ENCODE data around the gene ZSCAN5A. TPM values are rescaled to one million over a fixed set of nuclear protein-coding genes. Genes with fewer than 3 reads are reported as not detected.
A peak's percentile ranks its signal among the peaks of the same experiment; 100 is the strongest.
"Not testable (repeated sequence)": the region's sequence is repeated elsewhere in the genome, so short reads cannot be mapped to it uniquely, and the experiment has no call there.

ZSCAN5A gene
- total RNA-seq, 4 donors from 2014 or later: 1.00 to 26.1 (median 3.6) TPM

DNA sequence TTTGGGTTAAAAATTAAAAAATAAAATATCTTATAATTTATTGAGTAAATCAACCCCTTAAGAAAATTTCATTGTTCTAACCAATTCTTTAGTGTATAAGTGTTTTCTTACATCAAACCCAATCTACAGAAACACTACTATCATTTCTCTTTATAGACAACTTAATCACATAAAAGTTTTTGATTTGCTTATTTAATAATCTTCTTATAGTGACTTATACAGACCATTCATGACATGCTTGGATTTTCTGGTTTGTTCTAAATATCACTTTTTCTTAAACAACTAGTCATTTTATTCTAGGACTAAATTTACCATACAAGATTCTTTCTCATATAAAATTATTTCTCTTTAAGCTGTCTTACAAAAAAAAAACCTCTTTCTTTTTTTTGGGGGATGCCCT, 27.3 kb upstream of the ZSCAN5A start:
- Histone ChIP-seq H3K27ac (no peak overlapping the region), H3K27me3 (no peaks in the 10 kb centered on the region), H3K4me3 (no peak overlapping the region), H3K36me3 (no peaks in the 10 kb centered on the region), H3K9me3 (no peaks in the 10 kb centered on the region), H3K4me1 (no peaks in the 10 kb centered on the region)
- DNase-seq (no peak), ATAC-seq (no peak)
- intact Hi-C loops (cut with DNase I; ENCODE audit: low total_unique reads) (no loop called here), in situ Hi-C loops (cut with MboI; ENCODE audit: low sequenced_read_pairs in 4 of 4) (loop anchor here in 1 of 4 donors (10.0 kb wide), 1 partner anchor 267 kb away; no protein-coding TSS in a partner anchor)
- TF ChIP-seq POLR2A (IDR thresholded peaks at IDR 0.05) (no peak), CTCF (IDR thresholded peaks at IDR 0.05 in 4 of 5, conservative IDR thresholded peaks at IDR 0.05 in 1 of 5) (no peak)

DNA sequence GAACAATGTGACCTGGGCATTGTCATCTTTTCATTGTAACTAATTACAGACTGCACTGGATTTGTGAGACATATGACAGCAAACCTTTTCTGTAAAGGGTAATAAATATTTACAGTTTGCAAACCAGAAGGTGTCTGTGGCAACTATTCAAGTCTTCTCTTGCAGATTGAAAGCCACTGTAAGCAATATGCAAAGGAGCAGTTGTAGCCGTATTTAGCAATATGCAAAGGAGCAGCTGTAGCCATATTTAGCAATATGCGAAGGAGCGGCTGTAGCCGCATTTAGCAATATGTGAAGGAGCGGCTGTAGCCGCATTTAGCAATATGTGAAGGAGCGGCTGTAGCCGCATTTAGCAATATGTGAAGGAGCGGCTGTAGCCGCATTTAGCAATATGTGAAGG, 24.4 kb upstream of the ZSCAN5A start:
- ATAC-seq; H3K27ac ChIP-seq; DNase-seq; intact Hi-C loops (cut with DNase I; ENCODE audit: low total_unique reads); H3K4me3 ChIP-seq; in situ Hi-C loops (cut with MboI; ENCODE audit: low sequenced_read_pairs in 4 of 4); H3K4me1 ChIP-seq; H3K36me3 ChIP-seq; H3K9me3 ChIP-seq; H3K27me3 ChIP-seq: not testable (repeated sequence)

DNA sequence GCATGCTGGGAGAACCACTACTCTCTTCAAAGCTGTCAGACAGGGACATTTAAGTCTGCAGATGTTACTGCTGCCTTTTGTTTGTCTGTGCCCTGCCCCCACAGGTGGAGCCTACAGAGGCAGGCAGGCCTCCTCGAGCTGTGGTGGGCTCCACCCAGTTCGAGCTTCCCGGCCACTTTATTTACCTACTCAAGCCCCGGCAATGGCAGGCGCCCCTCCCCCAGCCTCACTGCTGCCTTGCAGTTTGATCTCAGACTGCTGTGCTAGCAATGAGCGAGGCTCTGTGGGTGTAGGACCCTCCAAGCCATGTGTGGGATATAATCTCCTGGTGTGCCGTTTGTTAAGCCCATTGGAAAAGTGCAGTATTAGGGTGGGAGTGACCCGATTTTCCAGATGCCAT, 22.4 kb upstream of the ZSCAN5A start:
- ATAC-seq; intact Hi-C loops (cut with DNase I; ENCODE audit: low total_unique reads); H3K4me1 ChIP-seq; DNase-seq; H3K36me3 ChIP-seq; H3K27me3 ChIP-seq; H3K27ac ChIP-seq; H3K4me3 ChIP-seq; in situ Hi-C loops (cut with MboI; ENCODE audit: low sequenced_read_pairs in 4 of 4): not testable (repeated sequence)
- H3K9me3 ChIP-seq: peaks cover 0 to 10% (median 0%) of the 10 kb centered on the region in 3 donors

- H3K4me1 ChIP-seq; ATAC-seq; DNase-seq; in situ Hi-C loops (cut with MboI; ENCODE audit: low sequenced_read_pairs in 4 of 4); H3K4me3 ChIP-seq; H3K27ac ChIP-seq; H3K36me3 ChIP-seq; H3K27me3 ChIP-seq; intact Hi-C loops (cut with DNase I; ENCODE audit: low total_unique reads): not testable (repeated sequence)
- peaks cover 0 to 11% (median 0%) of the 10 kb centered on the region in 3 donors for H3K9me3 ChIP-seq
Measured at GRCh38 chr19:56335371-56335770, 20.7 kb upstream of the ZSCAN5A start.

GRCh38 chr19:56333506-56333905, 18.9 kb upstream of the ZSCAN5A start:
- no peak for DNase-seq
- Histone ChIP-seq H3K27ac (no peak overlapping the region), H3K9me3 (peaks cover 0 to 11% (median 0%) of the 10 kb centered on the region in 3 donors), H3K27me3 (no peaks in the 10 kb centered on the region), H3K36me3 (no peaks in the 10 kb centered on the region), H3K4me1 (no peaks in the 10 kb centered on the region), H3K4me3 (no peak overlapping the region)
- intact Hi-C loops (cut with DNase I; ENCODE audit: low total_unique reads): no loop called here
- peak in 1 of 5 experiments; percentile 16 for TF ChIP-seq CTCF (IDR thresholded peaks at IDR 0.05 in 4 of 5, conservative IDR thresholded peaks at IDR 0.05 in 1 of 5)
- TF ChIP-seq POLR2A (IDR thresholded peaks at IDR 0.05): no peak
- no peak for ATAC-seq
- in situ Hi-C loops (cut with MboI; ENCODE audit: low sequenced_read_pairs in 4 of 4): no loop called here

DNA sequence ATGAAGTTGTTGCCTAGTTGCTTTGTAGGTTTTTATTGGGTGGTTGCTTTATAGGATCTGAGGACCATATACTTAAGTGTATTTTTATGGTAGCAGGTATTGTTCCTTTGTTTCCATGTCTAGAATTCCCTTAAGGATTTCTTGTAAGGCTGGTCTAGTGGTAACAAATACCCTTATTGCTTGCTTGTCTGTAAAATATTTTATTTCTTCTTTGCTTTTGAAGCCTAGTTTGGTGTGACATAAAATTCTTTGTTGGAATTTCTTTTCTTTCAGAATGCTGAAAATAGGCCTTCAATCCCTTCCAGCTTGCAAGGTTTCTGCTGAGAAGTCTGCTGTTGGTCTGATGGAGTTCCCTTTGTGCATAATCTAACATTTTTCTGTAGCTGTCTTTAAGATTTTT, 18.1 kb upstream of the ZSCAN5A start:
- Histone ChIP-seq H3K36me3 (no peaks in the 10 kb centered on the region), H3K4me3 (no peak overlapping the region), H3K9me3 (peaks cover 0 to 11% (median 0%) of the 10 kb centered on the region in 3 donors), H3K27ac (no peak overlapping the region), H3K4me1 (no peaks in the 10 kb centered on the region), H3K27me3 (no peaks in the 10 kb centered on the region)
- TF ChIP-seq CTCF (IDR thresholded peaks at IDR 0.05 in 4 of 5, conservative IDR thresholded peaks at IDR 0.05 in 1 of 5): no peak
- no peak for TF ChIP-seq POLR2A (IDR thresholded peaks at IDR 0.05)
- in situ Hi-C loops (cut with MboI; ENCODE audit: low sequenced_read_pairs in 4 of 4): no loop called here
- intact Hi-C loops (cut with DNase I; ENCODE audit: low total_unique reads): no loop called here
- DNase-seq (no peak), ATAC-seq (no peak)
